Subcutaneous adipose tissue (tissue), 4 donors: ENCODE measurements around the gene SHROOM3. TPM values are rescaled to one million over a fixed set of nuclear protein-coding genes. Genes with fewer than 3 reads are reported as not detected.

Experiments used
- CTCF ChIP-seq: fragments of 450-650 bp; IDR thresholded peaks from one replicate; pipeline ENCODE4 v1.5.1; 2016; ENCODE audit warnings: low read depth, mild to moderate bottlenecking, control low read depth, antibody characterized with exemption, moderate library complexity
- total RNA-seq, 4 donors: library from RNA; depleted of rRNA; stranded (reverse); fragments of >200 nt; gene quantifications; one replicate each; pipeline ENCODE4 v1.1.0, GENCODE V29; 2016

SHROOM3 gene
- total RNA-seq, 4 donors from 2014 or later, result 0.22 to 0.38 (median 0.33) TPM; not detected in 1

GRCh38 chr4:76430519-76431388 is 4.3 kb upstream of the SHROOM3 start:
- TF ChIP-seq CTCF, result no peak

- no peak for TF ChIP-seq CTCF
These were observed 695 bp downstream of the SHROOM3 start for GRCh38 chr4:76435528-76436319.

- no peak for TF ChIP-seq CTCF
These were observed 4.5 kb downstream of the SHROOM3 start for GRCh38 chr4:76439491-76439890.

- no peak for TF ChIP-seq CTCF
These were observed 6.9 kb downstream of the SHROOM3 start for GRCh38 chr4:76441881-76442280.

- no peak for TF ChIP-seq CTCF
These were observed 7.8 kb downstream of the SHROOM3 start for GRCh38 chr4:76442807-76443206.

GRCh38 chr4:76443376-76443775 is 8.3 kb downstream of the SHROOM3 start:
- no peak for TF ChIP-seq CTCF

- no peak for TF ChIP-seq CTCF
These were observed 10.9 kb downstream of the SHROOM3 start for GRCh38 chr4:76445911-76446310.
